Measurements from ENCODE around the gene USP11. TPM values are rescaled to one million over a fixed set of nuclear protein-coding genes. Genes with fewer than 3 reads are reported as not detected.

Gene USP11
- total RNA-seq (132 and 136 TPM in 2 replicates), polyA plus RNA-seq (61.6 and 63.4 TPM in 2 replicates), polyA minus RNA-seq (75.7 and 83.8 TPM in 2 replicates)
- 22.9 TPM for total RNA-seq (2013)

DNA sequence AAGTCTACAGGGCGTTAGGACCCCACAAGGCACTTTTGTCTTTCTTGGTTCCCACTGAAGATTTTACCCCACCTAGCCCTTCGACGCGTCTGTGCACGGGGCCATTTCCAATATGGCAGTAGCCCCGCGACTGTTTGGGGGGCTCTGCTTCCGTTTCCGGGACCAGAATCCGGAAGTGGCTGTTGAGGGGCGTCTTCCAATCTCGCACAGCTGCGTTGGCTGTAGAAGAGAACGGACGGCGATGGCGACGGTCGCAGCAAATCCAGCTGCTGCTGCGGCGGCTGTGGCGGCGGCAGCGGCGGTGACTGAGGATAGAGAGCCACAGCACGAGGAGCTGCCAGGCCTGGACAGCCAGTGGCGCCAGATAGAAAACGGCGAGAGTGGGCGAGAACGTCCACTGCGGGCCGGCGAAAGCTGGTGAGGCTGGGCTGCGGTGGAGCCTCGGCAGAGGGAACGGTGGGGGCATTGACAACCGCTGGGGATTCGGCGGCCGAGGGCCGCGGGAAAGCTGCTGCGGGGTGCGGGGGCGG, at the start of gene USP11:
USP11 (plus strand) TSS at position 207 of the 530 bp plus-strand sequence; CDS start at position 242, 35 bp downstream.
- TF ChIP-seq, protein P1, sequence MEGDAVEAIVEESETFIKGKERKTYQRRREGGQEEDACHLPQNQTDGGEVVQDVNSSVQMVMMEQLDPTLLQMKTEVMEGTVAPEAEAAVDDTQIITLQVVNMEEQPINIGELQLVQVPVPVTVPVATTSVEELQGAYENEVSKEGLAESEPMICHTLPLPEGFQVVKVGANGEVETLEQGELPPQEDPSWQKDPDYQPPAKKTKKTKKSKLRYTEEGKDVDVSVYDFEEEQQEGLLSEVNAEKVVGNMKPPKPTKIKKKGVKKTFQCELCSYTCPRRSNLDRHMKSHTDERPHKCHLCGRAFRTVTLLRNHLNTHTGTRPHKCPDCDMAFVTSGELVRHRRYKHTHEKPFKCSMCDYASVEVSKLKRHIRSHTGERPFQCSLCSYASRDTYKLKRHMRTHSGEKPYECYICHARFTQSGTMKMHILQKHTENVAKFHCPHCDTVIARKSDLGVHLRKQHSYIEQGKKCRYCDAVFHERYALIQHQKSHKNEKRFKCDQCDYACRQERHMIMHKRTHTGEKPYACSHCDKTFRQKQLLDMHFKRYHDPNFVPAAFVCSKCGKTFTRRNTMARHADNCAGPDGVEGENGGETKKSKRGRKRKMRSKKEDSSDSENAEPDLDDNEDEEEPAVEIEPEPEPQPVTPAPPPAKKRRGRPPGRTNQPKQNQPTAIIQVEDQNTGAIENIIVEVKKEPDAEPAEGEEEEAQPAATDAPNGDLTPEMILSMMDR (IDR thresholded peaks at IDR 0.05) = no peak
- no peak for TF ChIP-seq EZH2 (IDR thresholded peaks at IDR 0.05; ENCODE audit: borderline replicate concordance, insufficient read depth, low read depth, low read length, poor library complexity, severe bottlenecking)
- H3K4me3 Mint-ChIP-seq = peak within 1 kb of the TSS; percentile 94
- no peaks in the 10 kb centered on the region for H4K20me1 ChIP-seq (ENCODE audit: control insufficient read depth, insufficient read depth, low read length, poor library complexity, severe bottlenecking)
- H3K36me3 ChIP-seq (replicated peaks in 1 of 2; ENCODE audit: control extremely low read depth in 1 of 2, control insufficient read depth in 1 of 2, extremely low read depth in 1 of 2, insufficient read depth in 2 of 2, low read length in 1 of 2) = no peaks in the 10 kb centered on the region
- under 1% methylated on average over 28 of the region's 46 CpGs for WGBS (ENCODE audit: insufficient coverage)
- POLR2A ChIA-PET = interaction anchor here (0.6 to 1.8 kb wide), 9 partner anchors 15 to 1569 kb away, joined by 3 to 16 read pairs (median 5); partner anchors contain the start of genes CDK16, HDAC6, NDUFB11 and RBM10
- peak within 1 kb of the TSS; percentile 99 for H3K27ac Mint-ChIP-seq
- H2AFZ ChIP-seq (ENCODE audit: insufficient read depth, low read depth, low read length, poor library complexity, severe bottlenecking) = peak within 1 kb of the TSS; percentile 63
- H3K9me3 Mint-ChIP-seq (ENCODE audit: insufficient read depth) = no peaks in the 10 kb centered on the region
- DNase-seq (peak; percentile 79), ATAC-seq (ENCODE audit: low read depth) (peak; percentile 28)
- H3K4me3 ChIP-seq (ENCODE audit: control extremely low read depth in 1 of 5, extremely low read depth in 1 of 5, insufficient read depth in 1 of 5, low read depth in 2 of 5, low read length in 4 of 5) = peak within 1 kb of the TSS; percentile 67 to 82 (median 75)
- H3K4me1 ChIP-seq (ENCODE audit: control insufficient read depth in 2 of 2, insufficient read depth in 2 of 2, low read length in 2 of 2) = peaks cover 0 to 8% of the 10 kb centered on the region in 2 donors
- H3K79me2 ChIP-seq (ENCODE audit: control insufficient read depth, insufficient read depth, low read length) = peaks cover 22% of the 10 kb centered on the region
- peak within 1 kb of the TSS; percentile 76 for H3K4me2 ChIP-seq (replicated peaks; ENCODE audit: low read depth, low read length, poor library complexity, severe bottlenecking)
- H3K4me1 Mint-ChIP-seq = peaks cover 21% of the 10 kb centered on the region
- no peaks in the 10 kb centered on the region for H3K9me3 ChIP-seq (ENCODE audit: control extremely low read depth in 1 of 3, control insufficient read depth in 2 of 3, insufficient read depth in 1 of 3, low read length in 2 of 3)
- H3K27me3 Mint-ChIP-seq = no peaks in the 10 kb centered on the region
- intact Hi-C loops (cut with micrococcal nuclease) = loop anchor here (1.0 to 5.0 kb wide), 8 partner anchors 15 to 424 kb away; partner anchors contain the start of genes ARAF, CDK16, RBM10 and UBA1
- peak within 1 kb of the TSS; percentile 93 for H3K9ac ChIP-seq (ENCODE audit: low read length)
- H3K27ac ChIP-seq (ENCODE audit: low read length in 2 of 2) = peak within 1 kb of the TSS; percentile 96 to 99
- H3K27me3 ChIP-seq (replicated peaks in 1 of 4; ENCODE audit: control extremely low read depth in 1 of 4, control insufficient read depth in 3 of 4, insufficient read depth in 4 of 4, low read length in 3 of 4) = no peaks in the 10 kb centered on the region
- CTCF ChIA-PET = interaction anchor here (0.6 to 1.4 kb wide), 3 partner anchors 17 to 291 kb away, joined by 3 to 6 read pairs (median 4); no protein-coding TSS in a partner anchor

DNA sequence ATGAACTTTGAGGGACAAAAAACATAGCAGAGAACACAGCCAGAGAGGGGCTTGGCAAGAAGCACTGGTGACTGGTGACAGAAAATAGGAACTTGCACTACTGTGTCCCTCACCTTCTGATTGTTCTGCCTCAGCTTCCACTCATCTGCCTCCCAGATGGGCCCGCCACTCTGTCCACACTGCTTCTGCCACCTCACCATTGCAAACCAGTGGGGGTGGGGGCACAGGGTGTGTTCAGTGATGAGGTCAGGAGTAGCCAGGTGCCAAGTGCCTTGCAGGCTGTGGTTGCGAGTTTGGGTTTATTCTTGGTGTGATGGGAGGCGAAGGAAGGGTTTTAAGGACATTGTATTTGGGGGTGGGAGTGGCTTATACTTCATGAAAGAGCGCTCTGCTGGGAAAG, 48.3 kb upstream of the USP11 start:
- peaks cover 0 to 29% of the 10 kb centered on the region in 2 experiments for H3K36me3 ChIP-seq (replicated peaks in 1 of 2; ENCODE audit: control extremely low read depth in 1 of 2, control insufficient read depth in 1 of 2, extremely low read depth in 1 of 2, insufficient read depth in 2 of 2, low read length in 1 of 2)
- H2AFZ ChIP-seq (ENCODE audit: insufficient read depth, low read depth, low read length, poor library complexity, severe bottlenecking) = no peak overlapping the region
- H3K4me1 ChIP-seq (ENCODE audit: control insufficient read depth in 2 of 2, insufficient read depth in 2 of 2, low read length in 2 of 2) = no peaks in the 10 kb centered on the region
- intact Hi-C loops (cut with micrococcal nuclease) = no loop called here
- H3K9me3 Mint-ChIP-seq (ENCODE audit: insufficient read depth) = no peaks in the 10 kb centered on the region
- no peaks in the 10 kb centered on the region for H3K9me3 ChIP-seq (ENCODE audit: control extremely low read depth in 1 of 3, control insufficient read depth in 2 of 3, insufficient read depth in 1 of 3, low read length in 2 of 3)
- no peak overlapping the region for H3K27ac Mint-ChIP-seq
- no peak overlapping the region for H3K27ac ChIP-seq (ENCODE audit: low read length in 2 of 2)
- no peak overlapping the region for H3K9ac ChIP-seq (ENCODE audit: low read length)
- H3K4me2 ChIP-seq (replicated peaks; ENCODE audit: low read depth, low read length, poor library complexity, severe bottlenecking) = no peak overlapping the region
- no peaks in the 10 kb centered on the region for H3K27me3 Mint-ChIP-seq
- no peaks in the 10 kb centered on the region for H4K20me1 ChIP-seq (ENCODE audit: control insufficient read depth, insufficient read depth, low read length, poor library complexity, severe bottlenecking)
- no peak for DNase-seq
- ATAC-seq (ENCODE audit: low read depth) = no peak
- H3K79me2 ChIP-seq (ENCODE audit: control insufficient read depth, insufficient read depth, low read length) = no peaks in the 10 kb centered on the region
- H3K4me1 Mint-ChIP-seq = peaks cover 4% of the 10 kb centered on the region
- H3K4me3 ChIP-seq (ENCODE audit: control extremely low read depth in 1 of 5, extremely low read depth in 1 of 5, insufficient read depth in 1 of 5, low read depth in 2 of 5, low read length in 4 of 5) = no peak overlapping the region
- TF ChIP-seq, protein P1 (IDR thresholded peaks at IDR 0.05) = no peak
- TF ChIP-seq EZH2 (IDR thresholded peaks at IDR 0.05; ENCODE audit: borderline replicate concordance, insufficient read depth, low read depth, low read length, poor library complexity, severe bottlenecking) = no peak
- ChIA-PET CTCF (no interaction called here), POLR2A (no interaction called here)
- no peaks in the 10 kb centered on the region for H3K27me3 ChIP-seq (replicated peaks in 1 of 4; ENCODE audit: control extremely low read depth in 1 of 4, control insufficient read depth in 3 of 4, insufficient read depth in 4 of 4, low read length in 3 of 4)
- 100% methylated on average over 1 of the region's 4 CpGs for WGBS (ENCODE audit: insufficient coverage)
- H3K4me3 Mint-ChIP-seq = no peak overlapping the region

All from B cell (primary cell).